H9 (cell line): ENCODE results near the gene SLK. TPM values are rescaled to one million over a fixed set of nuclear protein-coding genes. Genes with fewer than 3 reads are reported as not detected.

Source experiments
- DNase-seq: peaks from one replicate; pipeline ENCODE4 v3.0.0-alpha.2; 2017
- H2AFZ ChIP-seq: one replicate; pipeline ENCODE4 v1.6.1; 2013; ENCODE audit warnings: mild to moderate bottlenecking, low read length, control low read depth, moderate library complexity
- H2AK5ac ChIP-seq: 2 replicates; pipeline ENCODE4 v1.6.1; 2013; ENCODE audit warnings: low read length, control low read depth, mixed read lengths; ENCODE audit not compliant: insufficient read length
- H2BK120ac ChIP-seq: one replicate; pipeline ENCODE4 v1.6.1; 2013; ENCODE audit warnings: low read depth, mild to moderate bottlenecking, low read length, control low read depth, inconsistent platforms; ENCODE audit not compliant: poor library complexity, severe bottlenecking
- H2BK12ac ChIP-seq: 2 replicates; pipeline ENCODE4 v1.6.1; 2013; ENCODE audit warnings: low read length, control low read depth, mixed read lengths, low read depth; ENCODE audit not compliant: insufficient read length
- H2BK15ac ChIP-seq: 2 replicates; pipeline ENCODE4 v1.6.1; 2013; ENCODE audit warnings: low read depth, low read length, control low read depth
- H2BK20ac ChIP-seq: one replicate; pipeline ENCODE4 v1.6.1; 2013; ENCODE audit warnings: low read depth, mild to moderate bottlenecking, low read length, control low read depth, inconsistent platforms; ENCODE audit not compliant: poor library complexity, severe bottlenecking
- H2BK5ac ChIP-seq: 2 replicates; pipeline ENCODE4 v1.6.1; 2013; ENCODE audit warnings: low read length, control low read depth, mixed read lengths; ENCODE audit not compliant: insufficient read length
- H3K14ac ChIP-seq: 2 replicates; pipeline ENCODE4 v1.6.1; 2013; ENCODE audit warnings: low read length, control low read depth; ENCODE audit not compliant: insufficient read depth
- H3K18ac ChIP-seq: 2 replicates; pipeline ENCODE4 v1.6.1; 2013; ENCODE audit warnings: low read depth, mild to moderate bottlenecking, mixed read lengths, low read length, control low read depth; ENCODE audit not compliant: insufficient read length
- H3K23ac ChIP-seq: 2 replicates; pipeline ENCODE4 v1.6.1; 2013; ENCODE audit warnings: low read length, control low read depth, mixed read lengths, low read depth; ENCODE audit not compliant: insufficient read length
- H3K23me2 ChIP-seq: 2 replicates; pipeline ENCODE4 v1.6.1; 2013; ENCODE audit warnings: low read depth, mild to moderate bottlenecking, mixed read lengths, low read length, control low read depth; ENCODE audit not compliant: insufficient read length, poor library complexity, severe bottlenecking
- H3K27ac ChIP-seq: 2 replicates; pipeline ENCODE4 v1.5.1; 2013; ENCODE audit warnings: low read length, control low read depth, mixed read lengths, low read depth; ENCODE audit not compliant: insufficient read length
- H3K27me3 ChIP-seq: 2 replicates; pipeline ENCODE4 v1.6.1; 2013; ENCODE audit warnings: low read length, control low read depth, inconsistent platforms; ENCODE audit not compliant: insufficient read depth
- H3K4ac ChIP-seq: 2 replicates; pipeline ENCODE4 v1.6.1; 2013; ENCODE audit warnings: low read depth, mild to moderate bottlenecking, control low read depth, inconsistent platforms, low read length, moderate library complexity
- H3K4me1 ChIP-seq: 2 replicates; pipeline ENCODE4 v1.6.1; 2013; ENCODE audit warnings: low read length, control low read depth, inconsistent platforms; ENCODE audit not compliant: insufficient read depth
- H3K4me2 ChIP-seq: 2 replicates; pipeline ENCODE4 v1.6.1; 2013; ENCODE audit warnings: low read length, control low read depth, mixed read lengths; ENCODE audit not compliant: insufficient read length, insufficient read depth
- H3K56ac ChIP-seq: 2 replicates; pipeline ENCODE4 v1.6.1; 2013; ENCODE audit warnings: low read depth, mild to moderate bottlenecking, mixed read lengths, low read length, control low read depth; ENCODE audit not compliant: insufficient read length
- H3K79me1 ChIP-seq: 2 replicates; pipeline ENCODE4 v1.6.1; 2013; ENCODE audit warnings: low read depth, mild to moderate bottlenecking, moderate library complexity, low read length, control low read depth, inconsistent platforms; ENCODE audit not compliant: insufficient read depth, poor library complexity, severe bottlenecking
- H3K79me2 ChIP-seq: 2 replicates; pipeline ENCODE4 v1.6.1; 2013; ENCODE audit warnings: low read length, control low read depth, inconsistent platforms; ENCODE audit not compliant: insufficient read depth
- H3K9ac ChIP-seq: 2 replicates; pipeline ENCODE4 v1.6.1; 2013; ENCODE audit warnings: low read length, control low read depth, mixed read lengths; ENCODE audit not compliant: insufficient read length; ENCODE audit errors: extremely low read depth
- H3K9me3 ChIP-seq: one replicate; pipeline ENCODE4 v1.6.1; 2013; ENCODE audit warnings: low read depth, low read length, inconsistent platforms; ENCODE audit not compliant: control insufficient read depth
- H3T11ph ChIP-seq: one replicate; pipeline ENCODE4 v1.6.1; 2013; ENCODE audit warnings: mild to moderate bottlenecking, low read length, control low read depth, inconsistent platforms
- H4K20me1 ChIP-seq: one replicate; pipeline ENCODE4 v1.6.1; 2013; ENCODE audit not compliant: control insufficient read depth, insufficient read length, insufficient read depth
- H4K5ac ChIP-seq: 2 replicates; pipeline ENCODE4 v1.6.1; 2013; ENCODE audit warnings: low read depth, mild to moderate bottlenecking, mixed read lengths, low read length, control low read depth; ENCODE audit not compliant: insufficient read length
- H4K8ac ChIP-seq: replicated peaks from 2 replicates; pipeline ENCODE4 v1.6.1; 2013; ENCODE audit warnings: low read length, control low read depth, mixed read lengths, low read depth; ENCODE audit not compliant: insufficient read length
- H4K91ac ChIP-seq: 2 replicates; pipeline ENCODE4 v1.6.1; 2013; ENCODE audit warnings: low read depth, mild to moderate bottlenecking, moderate library complexity, mixed read lengths, low read length, control low read depth; ENCODE audit not compliant: insufficient read length
- H3K27ac Mint-ChIP-seq, 3 experiments: 2 replicates in 2 of 3; 3 replicates in 1 of 3; pipeline ENCODE4 v1.8.0; 2020 to 2021; ENCODE audit warnings: mixed read lengths in 3 of 3, mild to moderate bottlenecking in 1 of 3, moderate library complexity in 1 of 3
- H3K27me3 Mint-ChIP-seq: 2 replicates; pipeline ENCODE4 v1.8.0; 2021; ENCODE audit warnings: low read depth, mild to moderate bottlenecking, moderate library complexity, mixed read lengths
- H3K36me3 Mint-ChIP-seq, 3 experiments: 2 replicates in 2 of 3; 3 replicates in 1 of 3; pipeline ENCODE4 v1.8.0; 2020 to 2021; ENCODE audit warnings: low read depth in 3 of 3, mixed read lengths in 3 of 3; ENCODE audit not compliant: insufficient read depth in 1 of 3
- H3K4me1 Mint-ChIP-seq, 2 experiments: 2 replicates each; pipeline ENCODE4 v1.8.0; 2020; ENCODE audit warnings: mixed read lengths in 2 of 2
- H3K4me3 Mint-ChIP-seq, 2 experiments: 2 replicates in 1 of 2; 3 replicates in 1 of 2; pipeline ENCODE4 v1.8.0; 2020 to 2021; ENCODE audit warnings: mild to moderate bottlenecking in 2 of 2, mixed read lengths in 2 of 2, moderate library complexity in 1 of 2
- H3K9me3 Mint-ChIP-seq, 2 experiments: 2 replicates in 1 of 2; 3 replicates in 1 of 2; pipeline ENCODE4 v1.8.0; 2020; ENCODE audit warnings: mild to moderate bottlenecking in 2 of 2, mixed read lengths in 2 of 2, moderate library complexity in 1 of 2
- CTCF ChIP-seq: fragments of 200-600 bp; sonication (generic); conservative IDR thresholded peaks from 3 replicates; pipeline ENCODE4 v1.8.0; 2021; ENCODE audit warnings: antibody characterized with exemption, mild to moderate bottlenecking
- WGBS: extraction: QIAGEN DNeasy Blood & Tissue Kit; methylation state at CpG from one replicate; pipeline ENCODE4 v1.1.7; 2013; ENCODE audit warnings: missing lambda C conversion rate, low lambda C conversion rate, mixed read lengths; ENCODE audit not compliant: insufficient read length; ENCODE audit errors: extremely low coverage; 5-methylcytosine and 5-hydroxymethylcytosine counted together
- total RNA-seq: library from RNA; stranded (reverse); gene quantifications from 2 replicates; pipeline ENCODE4 v1.2.1, GENCODE V29; 2021

The SLK gene
- total RNA-seq, 1 experiment from 2014 or later: 21.0 TPM

GRCh38 chr10:103949728-103950127 lies 17.2 kb upstream of the SLK start:
- Histone ChIP-seq H4K8ac (no peak overlapping the region), H3K27me3 (no peaks in the 10 kb centered on the region), H3K79me2 (no peaks in the 10 kb centered on the region), H3K23ac (no peak overlapping the region), H3T11ph (no peak overlapping the region), H3K14ac (no peak overlapping the region), H3K4me1 (no peaks in the 10 kb centered on the region), H2BK15ac (no peak overlapping the region), H2BK12ac (no peak overlapping the region), H3K9me3 (no peaks in the 10 kb centered on the region), H4K5ac (no peak overlapping the region), H4K20me1 (no peaks in the 10 kb centered on the region), H3K9ac (peak overlapping the region; percentile 14), H3K4ac (no peak overlapping the region), H2BK120ac (no peak overlapping the region), H2BK5ac (no peak overlapping the region), H3K56ac (no peak overlapping the region), H3K23me2 (no peaks in the 10 kb centered on the region), H3K79me1 (no peaks in the 10 kb centered on the region), H4K91ac (no peak overlapping the region), H2AK5ac (no peak overlapping the region), H3K27ac (no peak overlapping the region), H2BK20ac (no peak overlapping the region), H2AFZ (peak overlapping the region; percentile 32), H3K18ac (no peak overlapping the region), H3K4me2 (no peak overlapping the region)
- DNase-seq: no peak
- Mint-ChIP-seq H3K9me3 (0 out of 5 replicates have a peak, but pooled peaks cover 0 to 2% of the 10 kb centered on the region in 2 experiments), H3K27ac (no peak overlapping the region), H3K4me3 (no peak overlapping the region), H3K4me1 (peaks cover 3 to 6% of the 10 kb centered on the region in 2 experiments), H3K36me3 (no peaks in the 10 kb centered on the region), H3K27me3 (no peaks in the 10 kb centered on the region)
- no CpG with 5 or more reads among the region's 4 CpGs for WGBS
- TF ChIP-seq CTCF: no peak
